ENCODE measurements around the gene TMEM117.

The TMEM117 gene

GRCh38 chr12:43887397-43887796 is 51.5 kb downstream of the TMEM117 start:
- no peak for DNase-seq

DNA sequence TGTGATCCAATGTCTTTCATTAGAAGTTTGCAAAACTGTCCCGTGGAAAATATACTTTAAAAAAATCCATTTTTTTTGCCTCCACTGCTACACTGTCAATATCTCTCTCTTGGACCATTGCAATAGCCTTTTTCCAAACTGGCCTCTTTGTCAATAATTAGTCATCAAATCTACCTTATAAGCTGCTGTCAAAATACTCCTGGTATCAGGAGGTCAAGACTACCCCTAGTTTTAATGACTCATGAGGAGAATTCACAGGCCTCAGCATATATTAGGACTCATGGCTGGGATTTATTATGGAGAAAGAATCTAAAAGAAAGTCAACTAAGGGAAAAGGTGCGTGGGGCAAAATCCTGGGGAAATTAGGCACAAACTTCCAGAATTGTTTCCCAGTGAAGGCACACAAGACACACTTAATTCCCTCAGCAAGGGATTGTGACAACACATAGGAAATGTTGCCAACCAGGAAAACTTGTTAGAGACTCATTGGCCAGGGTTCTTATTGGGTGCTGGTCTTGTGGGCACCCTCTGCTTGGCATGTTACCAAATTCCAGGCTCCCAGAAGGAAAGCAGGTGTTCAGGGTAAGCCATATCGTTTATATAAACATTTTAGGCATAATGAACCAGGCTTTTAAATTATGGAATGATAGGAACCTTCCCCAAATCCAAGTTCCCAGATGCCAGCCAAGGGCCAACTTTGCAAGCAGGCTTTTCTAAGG is 56.1 kb downstream of the TMEM117 start:
- no peak for DNase-seq

DNA sequence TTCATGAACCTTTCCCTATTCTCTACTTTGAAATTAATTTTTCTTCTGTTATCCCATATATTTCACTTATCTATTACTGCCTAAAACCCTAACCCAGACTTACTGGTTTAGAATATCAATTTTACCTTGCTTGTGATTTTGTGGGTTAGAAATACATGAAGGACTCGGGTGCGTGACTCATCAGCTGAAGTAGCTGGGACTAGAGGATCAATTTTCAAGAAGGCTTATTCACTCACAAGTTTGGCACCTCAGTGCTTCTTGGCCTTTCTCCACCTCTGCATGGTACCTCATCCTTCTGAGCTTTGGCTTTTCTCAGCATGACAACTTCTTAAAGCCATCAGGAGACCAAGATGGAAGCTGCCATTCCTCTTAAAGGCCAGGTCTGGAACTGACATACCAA is 57.8 kb downstream of the TMEM117 start:
- no peak for DNase-seq

- DNase-seq = no peak
Observed at GRCh38 chr12:43895580-43896206, 59.8 kb downstream of the TMEM117 start.

DNA sequence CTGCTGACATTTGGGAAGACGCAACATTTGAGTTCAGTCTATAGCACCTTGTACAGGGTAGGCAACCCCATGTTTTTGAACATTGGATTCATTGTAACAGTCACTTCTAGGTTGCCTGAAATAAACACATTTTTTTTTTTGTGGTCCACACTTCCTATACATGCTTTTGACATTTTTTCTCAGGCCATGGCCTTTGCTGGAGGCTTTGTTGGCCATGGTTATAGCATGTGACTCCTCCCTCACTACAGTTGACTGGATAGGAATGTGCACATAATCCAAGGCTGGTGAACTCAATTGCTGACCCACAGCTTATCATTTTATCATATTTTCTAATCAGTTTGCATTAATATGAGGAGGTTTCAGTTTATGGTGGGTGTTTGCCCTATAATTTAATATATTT is 60.6 kb downstream of the TMEM117 start:
- DNase-seq = no peak

DNA sequence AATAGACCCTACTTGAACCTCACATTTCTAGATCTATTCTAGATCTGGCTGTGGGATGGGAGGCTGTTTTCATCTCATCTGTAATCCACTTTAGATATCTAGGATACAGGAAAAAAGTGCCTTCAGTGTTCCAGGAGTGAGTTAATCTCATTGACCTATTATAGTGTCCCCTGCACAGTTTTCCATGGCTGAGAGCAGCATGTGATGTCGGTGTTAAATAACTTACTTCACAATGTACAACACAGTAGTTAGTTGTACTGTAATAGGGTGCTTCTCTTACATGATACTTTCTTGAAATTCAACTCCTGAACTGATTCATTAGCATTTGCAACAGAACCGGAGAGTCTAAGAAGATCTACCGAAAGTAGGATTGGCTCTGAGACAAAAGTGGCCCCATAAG is 62.6 kb downstream of the TMEM117 start:
- DNase-seq = no peak

DNA sequence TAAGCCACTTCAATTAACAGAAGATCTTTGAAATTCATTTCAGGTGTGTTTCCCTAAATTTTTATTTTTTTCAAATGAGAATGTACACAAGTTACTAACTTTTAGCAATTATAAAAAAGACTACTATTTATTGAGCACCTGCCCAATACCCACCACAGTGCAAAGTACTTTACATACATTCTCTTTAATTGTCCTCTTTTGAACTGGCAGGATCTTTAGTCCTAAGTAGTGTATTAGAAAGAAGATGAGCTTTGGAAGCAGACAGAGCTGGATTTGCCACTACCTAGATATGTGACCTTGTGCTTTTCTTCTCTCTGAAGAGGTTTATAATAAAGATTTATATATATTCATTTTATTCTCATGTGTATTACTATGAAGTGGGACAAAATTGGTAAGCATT is 63.7 kb downstream of the TMEM117 start:
- DNase-seq = no peak

DNA sequence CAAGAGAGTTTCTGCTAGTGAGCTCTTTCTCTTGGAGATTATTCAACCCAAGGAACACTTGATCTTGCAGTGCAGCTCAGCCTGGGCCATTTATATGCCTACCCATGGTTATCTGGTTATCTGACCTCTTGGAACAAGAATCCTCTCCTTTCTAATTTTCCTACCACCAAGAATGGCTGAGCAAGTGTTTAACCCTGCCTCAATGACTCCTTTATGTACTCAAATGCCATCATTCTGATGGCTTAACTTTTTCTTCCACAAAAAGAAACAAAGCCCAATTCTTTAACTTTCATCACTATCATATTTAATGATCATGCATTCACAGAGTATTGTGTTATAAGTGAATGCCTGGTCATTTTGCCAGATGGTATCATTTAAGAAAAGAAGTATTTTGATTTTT is 67.8 kb downstream of the TMEM117 start:
- DNase-seq = no peak

DNA sequence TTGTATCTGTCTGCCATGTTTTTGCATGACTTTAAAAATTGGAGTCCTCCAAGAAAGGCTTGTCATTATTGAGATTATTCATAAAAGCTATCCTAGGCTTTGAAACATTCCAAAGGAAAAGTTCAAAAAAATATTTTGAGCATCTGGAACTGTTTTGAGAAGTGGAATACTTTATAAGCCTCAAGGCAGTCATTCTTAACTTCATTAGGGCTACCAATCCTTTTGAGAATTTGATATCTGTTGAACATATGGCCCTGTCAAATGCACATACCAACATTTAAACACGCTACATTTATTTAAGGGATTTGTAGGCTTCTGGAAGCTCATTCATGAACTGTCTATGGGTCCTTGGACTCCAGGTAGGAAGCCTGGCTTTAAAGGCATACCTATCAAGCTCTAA is 77.0 kb downstream of the TMEM117 start:
- DNase-seq = no peak

GRCh38 chr12:43914391-43914790 is 78.5 kb downstream of the TMEM117 start:
- no peak for DNase-seq

DNA sequence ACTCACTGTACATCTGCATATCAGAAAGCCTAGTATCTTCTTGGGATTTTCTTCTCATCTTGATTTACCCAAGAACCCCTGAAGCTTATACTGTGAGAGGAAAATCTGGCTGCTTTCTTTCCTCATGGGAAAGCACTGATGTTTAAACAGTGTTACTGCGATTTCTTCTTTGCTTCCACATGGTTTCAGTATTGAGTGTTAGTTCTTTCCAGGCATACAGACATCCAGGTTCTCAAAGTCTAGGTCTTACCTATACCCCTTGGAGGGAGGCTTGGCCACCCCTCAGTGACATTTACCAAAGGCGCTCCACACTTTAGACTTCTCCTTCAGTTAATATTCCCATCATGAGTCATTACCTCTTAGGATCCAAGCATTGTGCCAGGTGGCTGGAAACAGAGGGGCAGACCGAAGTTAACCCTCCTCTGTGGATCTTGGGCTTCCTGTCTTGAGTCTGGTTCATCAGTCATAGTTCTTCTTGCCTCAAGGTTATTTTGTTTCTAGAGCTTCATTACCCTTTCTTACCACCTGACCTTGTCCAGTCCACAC is 79.1 kb downstream of the TMEM117 start:
- DNase-seq = no peak

GRCh38 chr12:43917896-43918295 is 82.0 kb downstream of the TMEM117 start:
- DNase-seq = no peak

GRCh38 chr12:43921666-43922337 is 85.9 kb downstream of the TMEM117 start:
- DNase-seq = no peak

GRCh38 chr12:43930032-43930431 is 94.2 kb downstream of the TMEM117 start:
- DNase-seq = no peak

DNA sequence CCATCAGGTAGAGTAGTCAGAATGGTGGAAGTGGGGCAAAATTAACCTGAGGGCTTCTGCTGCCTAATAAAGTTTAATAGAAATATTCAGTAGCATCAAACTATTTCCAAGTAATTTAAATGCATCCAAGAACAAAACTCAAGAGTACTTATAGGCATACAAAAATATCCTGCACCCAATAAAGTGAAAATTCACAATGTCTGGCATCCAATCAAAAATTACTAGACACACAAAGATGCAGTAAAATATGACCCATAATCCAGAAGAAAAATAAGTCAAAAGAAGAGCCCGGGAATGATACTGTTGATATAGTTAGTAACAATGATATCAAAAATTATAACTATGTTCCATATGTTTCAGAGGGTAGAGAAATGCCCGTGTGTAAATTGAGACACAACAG is 95.3 kb downstream of the TMEM117 start:
- no peak for DNase-seq

- DNase-seq = no peak
Observed at GRCh38 chr12:43935581-43935980, 99.7 kb downstream of the TMEM117 start.

GRCh38 chr12:43937947-43938346 is 102.1 kb downstream of the TMEM117 start:
- DNase-seq = no peak

DNA sequence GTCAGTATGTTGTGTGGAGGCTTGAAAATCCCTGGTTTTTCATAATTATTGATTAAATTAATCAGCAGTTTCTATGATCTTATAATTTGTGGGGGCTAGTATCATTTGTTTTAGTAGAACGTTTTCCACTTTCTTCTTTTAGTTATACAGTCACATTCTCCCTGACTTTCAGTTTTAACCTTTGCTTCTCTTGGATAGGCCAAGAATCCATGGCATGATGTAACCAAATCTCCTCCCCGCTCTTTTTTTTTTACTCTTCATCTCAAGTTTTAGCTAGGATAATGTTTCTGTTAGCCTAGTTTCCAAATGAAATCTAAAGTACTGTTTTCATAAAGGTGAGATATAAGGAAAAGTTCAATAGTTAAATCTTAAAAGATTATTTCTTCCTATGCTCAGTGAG is 106.5 kb downstream of the TMEM117 start:
- no peak for DNase-seq

DNA sequence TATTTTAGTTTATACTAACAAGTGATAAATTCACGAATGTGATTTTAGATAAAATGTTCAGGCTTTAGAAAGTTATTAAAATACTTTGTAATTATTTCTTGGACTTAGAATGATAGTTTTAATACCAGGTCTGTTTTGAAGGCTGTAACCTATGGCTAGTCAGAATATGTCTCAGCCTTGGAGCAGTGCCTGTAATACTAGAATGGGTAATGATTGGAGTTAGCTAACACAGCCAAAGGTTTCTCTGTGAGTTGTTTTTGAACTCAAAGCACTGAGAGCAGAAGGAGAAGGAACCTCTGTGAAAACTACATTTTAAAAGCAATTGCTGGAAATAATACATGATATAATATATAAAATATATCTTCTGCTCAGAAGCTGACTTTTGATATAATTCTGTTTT is 110.1 kb downstream of the TMEM117 start:
- DNase-seq = no peak

- no peak for DNase-seq
Observed at GRCh38 chr12:43951286-43951685, 115.4 kb downstream of the TMEM117 start.

DNA sequence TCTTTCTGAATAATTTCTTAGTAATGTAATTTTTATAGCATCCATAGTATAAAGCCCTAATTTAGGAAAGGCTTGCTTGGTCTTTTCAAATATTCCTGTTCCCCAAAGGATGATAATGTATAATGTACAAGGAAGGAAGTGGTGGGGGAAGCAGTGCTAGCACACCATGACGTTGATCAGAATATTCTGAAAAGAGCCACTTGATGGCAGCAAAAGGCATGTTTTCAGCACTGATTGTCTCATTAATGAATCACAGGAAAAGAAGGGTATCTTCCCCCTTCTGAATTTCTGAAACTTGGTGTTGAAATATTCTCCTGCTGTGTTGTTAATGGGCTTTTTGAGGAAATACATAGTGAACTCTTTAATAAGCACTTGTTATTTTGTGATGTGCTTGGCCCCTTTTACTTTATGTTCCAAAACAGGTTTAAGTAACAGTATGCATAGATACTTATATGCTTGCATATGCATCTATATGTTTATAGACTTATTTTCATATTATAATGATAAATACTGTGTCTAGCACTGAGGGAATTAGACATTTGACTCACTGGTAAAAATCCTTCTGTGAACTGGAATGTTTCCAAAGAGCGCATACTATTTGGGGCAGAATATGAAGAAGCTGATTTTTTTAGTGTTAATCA is 122.0 kb downstream of the TMEM117 start:
- no peak for DNase-seq

- DNase-seq = no peak
Observed at GRCh38 chr12:43964033-43964432, 128.2 kb downstream of the TMEM117 start.

- DNase-seq = no peak
Observed at GRCh38 chr12:43964961-43965360, 129.1 kb downstream of the TMEM117 start.

GRCh38 chr12:43965899-43966298 is 130.0 kb downstream of the TMEM117 start:
- no peak for DNase-seq

All from NCI-H1048 (cell line).